Articular chondrocyte of knee joint (primary cell): ENCODE measurements around the gene GTF2E1. TPM values are rescaled to one million over a fixed set of nuclear protein-coding genes. Genes with fewer than 3 reads are reported as not detected.

ENCODE experiments used
- small RNA-seq: library from RNA; depleted of rRNA; stranded (forward); fragments of <200 nt; gene quantifications from one replicate; pipeline ENCODE3, GENCODE V24; 2012
- total RNA-seq: library from RNA; depleted of rRNA; stranded (reverse); fragments of >200 nt; gene quantifications from 2 replicates; pipeline ENCODE4 v1.2.3, GENCODE V29; 2012

The GTF2E1 gene
- total RNA-seq, result 10.6 and 12.4 TPM in 2 replicates

GRCh38 chr3:120742198-120742848 is at the start of gene GTF2E1, which contains the start of gene RABL3:
GTF2E1 (plus strand) TSS chr3:120742744; CDS start chr3:120750553, 7,809 bp downstream.
RABL3 (minus strand) TSS chr3:120742516; CDS start chr3:120742507, 9 bp downstream.

Small RNAs within 50 kb of the gene (small RNA-seq; reads per million reads assigned to genes)
- gene MTCO1P29, result not detected
- gene MTCO2P29, result not detected

Other genes with a start within 250 kb of the GTF2E1 start
- gene NDUFB4, start 146.4 kb upstream of the GTF2E1 start, total RNA-seq, result 54.0 TPM in 2 replicates
- 0.13 and 0.22 TPM in 2 replicates for gene HGD, start 60.5 kb upstream of the GTF2E1 start, total RNA-seq
- 15.3 and 17.9 TPM in 2 replicates for gene RABL3, start 228 bp upstream of the GTF2E1 start, total RNA-seq
- not detected in 2 replicates for gene STXBP5L, start 165.5 kb downstream of the GTF2E1 start, total RNA-seq